RWPE2 (cell line): ENCODE data around the gene NPHP4.

Experiments
- ATAC-seq: fragments of 200-7000 bp; cut with Tn5 transposase; 3 replicates; pipeline ENCODE4 v1.9.1; 2021; ENCODE audit warnings: low read depth
- DNase-seq: peaks from one replicate; pipeline ENCODE4 v3.0.0-alpha.2; 2020; ENCODE audit warnings: low spot score
- H3K27ac ChIP-seq: fragments of 450-650 bp; 2 replicates; pipeline ENCODE4 v1.5.1; 2017; ENCODE audit warnings: mild to moderate bottlenecking; ENCODE audit not compliant: poor library complexity, severe bottlenecking
- H3K27me3 ChIP-seq: fragments of 250-450 bp; sonication (Bioruptor Pico); 2 replicates; pipeline ENCODE4 v1.5.1; 2021; ENCODE audit warnings: mild to moderate bottlenecking, moderate library complexity; ENCODE audit not compliant: insufficient read depth, poor library complexity, severe bottlenecking
- H3K36me3 ChIP-seq: fragments of 250-450 bp; sonication (Bioruptor Pico); 2 replicates; pipeline ENCODE4 v1.5.1; 2020; ENCODE audit warnings: low read depth, mild to moderate bottlenecking, moderate library complexity
- H3K4me1 ChIP-seq: fragments of 250-450 bp; sonication (Bioruptor Pico); 2 replicates; pipeline ENCODE4 v1.5.1; 2021; ENCODE audit warnings: mild to moderate bottlenecking, moderate library complexity; ENCODE audit not compliant: insufficient read depth, poor library complexity, severe bottlenecking
- H3K4me3 ChIP-seq: fragments of 250-450 bp; sonication (Bioruptor Pico); 2 replicates; pipeline ENCODE4 v1.5.1; 2021; ENCODE audit warnings: mild to moderate bottlenecking, moderate library complexity; ENCODE audit not compliant: severe bottlenecking
- H3K9me3 ChIP-seq: fragments of 250-450 bp; sonication (Bioruptor Pico); 2 replicates; pipeline ENCODE4 v1.5.1; 2021; ENCODE audit warnings: mild to moderate bottlenecking, moderate library complexity; ENCODE audit not compliant: severe bottlenecking
- CTCF ChIP-seq: fragments of 450-650 bp; IDR thresholded peaks from one replicate; pipeline ENCODE4 v1.5.1; 2017; ENCODE audit warnings: mild to moderate bottlenecking, moderate library complexity; ENCODE audit not compliant: poor library complexity, severe bottlenecking

The NPHP4 gene

DNA sequence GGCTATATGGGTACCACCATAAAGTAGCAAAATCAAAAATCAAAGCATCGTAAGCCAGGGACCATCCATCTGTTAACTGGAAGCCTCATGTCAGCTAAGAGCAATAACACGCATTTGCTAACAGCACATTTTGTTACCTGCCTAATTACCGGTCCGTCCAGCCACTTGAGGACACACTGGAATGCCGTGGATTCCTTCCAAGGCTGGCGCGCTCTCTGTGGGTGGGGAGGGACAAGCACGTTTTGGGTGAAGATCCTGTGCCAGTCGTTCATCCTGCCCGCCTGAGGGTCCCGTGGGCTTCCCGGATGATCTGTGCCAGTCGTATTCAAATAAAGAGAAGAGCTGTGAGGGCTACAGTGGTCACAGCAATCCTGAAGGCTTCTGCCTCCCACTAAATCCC lies 6.2 kb downstream of the NPHP4 start:
- peaks cover 27% of the 10 kb centered on the region for H3K36me3 ChIP-seq
- ATAC-seq: no peak
- H3K27ac ChIP-seq: no peak overlapping the region
- peaks cover 12% of the 10 kb centered on the region for H3K4me1 ChIP-seq
- TF ChIP-seq CTCF: no peak
- H3K27me3 ChIP-seq: no peaks in the 10 kb centered on the region
- peak; percentile 7 for DNase-seq
- H3K9me3 ChIP-seq: no peaks in the 10 kb centered on the region
- no peak overlapping the region for H3K4me3 ChIP-seq

DNA sequence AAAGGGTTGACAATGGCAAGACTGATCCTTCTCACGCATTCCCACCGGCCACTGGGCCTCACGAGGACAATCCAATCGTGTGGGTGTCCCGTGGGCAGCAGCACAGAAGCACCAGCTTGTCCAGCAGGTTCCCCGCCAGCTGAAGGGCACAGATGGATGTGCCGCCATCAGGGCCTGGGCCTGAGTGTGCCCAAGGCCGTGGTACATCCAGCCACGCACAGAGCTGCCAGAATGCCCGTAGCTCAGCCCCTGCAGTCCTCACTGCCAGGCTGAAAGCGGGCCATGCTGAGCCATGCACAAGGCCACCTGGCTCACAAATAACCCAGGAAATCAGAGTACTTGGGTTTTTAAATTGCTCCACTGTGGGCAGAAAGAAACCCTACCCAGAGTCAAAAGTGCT lies 7.0 kb downstream of the NPHP4 start:
- Histone ChIP-seq H3K27me3 (no peaks in the 10 kb centered on the region), H3K27ac (no peak overlapping the region), H3K9me3 (no peaks in the 10 kb centered on the region), H3K4me1 (peaks cover 12% of the 10 kb centered on the region), H3K4me3 (no peak overlapping the region), H3K36me3 (peaks cover 27% of the 10 kb centered on the region)
- DNase-seq (peak; percentile 32), ATAC-seq (no peak)
- no peak for TF ChIP-seq CTCF

- H3K4me1 ChIP-seq: peaks cover 12% of the 10 kb centered on the region
- H3K9me3 ChIP-seq: no peaks in the 10 kb centered on the region
- no peak for DNase-seq
- no peak overlapping the region for H3K4me3 ChIP-seq
- no peaks in the 10 kb centered on the region for H3K27me3 ChIP-seq
- peak; percentile 75; the same call in 2 of the 3 replicates for ATAC-seq
- peak overlapping the region; percentile 4 for H3K27ac ChIP-seq
- H3K36me3 ChIP-seq: peaks cover 27% of the 10 kb centered on the region
- TF ChIP-seq CTCF: no peak
Measured at GRCh38 chr1:5983361-5984103, 8.7 kb downstream of the NPHP4 start.

DNA sequence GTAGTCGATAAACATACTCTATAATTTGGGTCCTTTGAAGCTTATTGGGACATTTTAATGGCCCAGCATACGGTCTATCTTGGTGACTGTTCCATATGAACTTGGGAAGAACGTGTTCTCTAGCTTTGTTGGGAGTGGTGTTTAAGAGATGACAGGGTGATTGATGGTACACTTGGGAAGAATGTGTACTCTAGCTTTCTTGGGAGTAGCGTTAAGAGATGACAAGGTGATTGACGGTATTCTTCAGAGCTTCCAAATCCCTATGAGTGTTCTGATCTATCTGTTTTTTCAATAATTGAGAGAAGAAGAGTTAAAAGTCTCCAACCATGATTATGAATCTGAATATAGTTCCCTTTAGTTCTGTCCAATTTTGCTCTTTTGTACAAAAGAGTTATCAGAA lies 9.4 kb downstream of the NPHP4 start:
- TF ChIP-seq CTCF: no peak
- H3K4me3 ChIP-seq: no peak overlapping the region
- H3K9me3 ChIP-seq: no peaks in the 10 kb centered on the region
- peaks cover 12% of the 10 kb centered on the region for H3K4me1 ChIP-seq
- DNase-seq: no peak
- peak overlapping the region; percentile 4 for H3K27ac ChIP-seq
- no peaks in the 10 kb centered on the region for H3K27me3 ChIP-seq
- H3K36me3 ChIP-seq: peaks cover 27% of the 10 kb centered on the region
- no peak for ATAC-seq

- peaks cover 30% of the 10 kb centered on the region for H3K36me3 ChIP-seq
- H3K27ac ChIP-seq: no peak overlapping the region
- no peaks in the 10 kb centered on the region for H3K27me3 ChIP-seq
- peaks cover 12% of the 10 kb centered on the region for H3K4me1 ChIP-seq
- ATAC-seq (no peak), DNase-seq (no peak)
- TF ChIP-seq CTCF: no peak
- no peak overlapping the region for H3K4me3 ChIP-seq
- H3K9me3 ChIP-seq: no peaks in the 10 kb centered on the region
Measured at GRCh38 chr1:5982276-5982675, 9.9 kb downstream of the NPHP4 start.
